Endothelial cell of umbilical vein (primary cell): ENCODE results near the gene UIMC1. TPM values are rescaled to one million over a fixed set of nuclear protein-coding genes. Genes with fewer than 3 reads are reported as not detected.
A peak's percentile ranks its signal among the peaks of the same experiment; 100 is the strongest.

ENCODE experiments used
- BruUV-seq: library from RNA; stranded (reverse); fragments of 400-500 nt; replicated peaks from 2 replicates; lab custom pipeline; 2021; lab: Mats Ljungman, UMichigan
- CTCF ChIA-PET: fragments of 300-600, 350-600 bp; sonication (Branson Sonifier 250); formaldehyde crosslinking; loops from one replicate; lab custom pipeline; 2021; ENCODE audit warnings: antibody characterized with exemption, inconsistent platforms; lab: Charles Lee
- POLR2A ChIA-PET: fragments of 300-600, 350-600 bp; sonication (Branson Sonifier 250); formaldehyde crosslinking; loops from one replicate; lab custom pipeline; 2021; ENCODE audit warnings: antibody characterized with exemption, inconsistent platforms; lab: Charles Lee
- DNase-seq: peaks from one replicate; pipeline ENCODE4 v3.0.0-alpha.2; 2011; ENCODE audit warnings: low read depth, low spot score
- FAIRE-seq: peaks from 2 replicates; lab custom pipeline; 2011; peaks lifted over from hg19 to GRCh38; lab: Jason Lieb, UNC
- H2AFZ ChIP-seq: 2 replicates; pipeline ENCODE4 v1.6.0; 2012; ENCODE audit warnings: low read depth, low read length, control low read depth, inconsistent platforms
- H3K27ac ChIP-seq: 2 replicates; pipeline ENCODE4 v1.5.1; 2011; ENCODE audit warnings: low read depth, mild to moderate bottlenecking, control low read depth, low read length, moderate library complexity; ENCODE audit not compliant: insufficient read depth
- H3K27me3 ChIP-seq, 2 experiments: 2 replicates each; pipeline versions ENCODE4 v1.6.0 to v1.6.1; 2011; ENCODE audit warnings: low read length in 2 of 2, mixed read lengths in 1 of 2; ENCODE audit not compliant: control insufficient read depth in 2 of 2, insufficient read depth in 2 of 2
- H3K36me3 ChIP-seq, 2 experiments: 2 replicates in 1 of 2; 3 replicates in 1 of 2; pipeline ENCODE4 v1.5.1; 2011; ENCODE audit warnings: low read length in 2 of 2, mild to moderate bottlenecking in 1 of 2, moderate library complexity in 1 of 2; ENCODE audit not compliant: control insufficient read depth in 2 of 2, insufficient read depth in 2 of 2; ENCODE audit errors: extremely low read depth in 1 of 2
- H3K4me1 ChIP-seq: 3 replicates; pipeline ENCODE4 v1.5.1; 2011; ENCODE audit warnings: mild to moderate bottlenecking, low read length; ENCODE audit not compliant: control insufficient read depth, insufficient read depth; ENCODE audit errors: extremely low read depth
- H3K4me2 ChIP-seq: 2 replicates; pipeline ENCODE4 v1.6.1; 2011; ENCODE audit warnings: low read length, control low read depth, mixed read lengths; ENCODE audit not compliant: insufficient read depth
- H3K4me3 ChIP-seq, 3 experiments: fragments of 200-600 bp in 1 of 3; sonication (generic), shearing (Covaris generic) in 1 of 3; replicated peaks in 1 of 3; 2 replicates each; pipeline ENCODE4 v1.5.1; 2011 to 2016; ENCODE audit warnings: control low read depth in 3 of 3, low read length in 3 of 3, mild to moderate bottlenecking in 2 of 3, inconsistent platforms in 1 of 3, low read depth in 1 of 3, moderate library complexity in 1 of 3; ENCODE audit not compliant: insufficient read depth in 1 of 3
- H3K79me2 ChIP-seq: 2 replicates; pipeline ENCODE4 v1.6.0; 2012; ENCODE audit warnings: low read length, inconsistent platforms; ENCODE audit not compliant: control insufficient read depth, insufficient read depth
- H3K9ac ChIP-seq: replicated peaks from 2 replicates; pipeline ENCODE3; 2011; ENCODE audit warnings: low read length, control low read depth; ENCODE audit not compliant: insufficient read depth; ENCODE audit errors: extremely low read depth
- H3K9me1 ChIP-seq: replicated peaks from 3 replicates; pipeline ENCODE4 v1.6.0; 2011; ENCODE audit warnings: mild to moderate bottlenecking, low read length; ENCODE audit not compliant: control insufficient read depth, insufficient read depth; ENCODE audit errors: extremely low read depth
- H3K9me3 ChIP-seq: replicated peaks from 2 replicates; pipeline ENCODE4 v1.5.1; 2012; ENCODE audit warnings: low read length, inconsistent platforms; ENCODE audit not compliant: control insufficient read depth, insufficient read depth
- H4K20me1 ChIP-seq: replicated peaks from 2 replicates; pipeline ENCODE3; 2011; ENCODE audit warnings: mild to moderate bottlenecking, low read length; ENCODE audit not compliant: control insufficient read depth, insufficient read depth; ENCODE audit errors: extremely low read depth
- CTCF ChIP-seq, 2 donors: IDR thresholded peaks; 1 replicate in 1 of 2; 2 replicates in 1 of 2; pipeline ENCODE4 v1.5.1; 2011; ENCODE audit warnings: low read length in 2 of 2, mild to moderate bottlenecking in 2 of 2, moderate library complexity in 2 of 2, control low read depth in 1 of 2, inconsistent platforms in 1 of 2, low read depth in 1 of 2; ENCODE audit not compliant: insufficient read depth in 1 of 2; ENCODE audit errors: extremely low read depth in 1 of 2
- EZH2 ChIP-seq: IDR thresholded peaks from 2 replicates; pipeline ENCODE4 v1.6.1; 2012; ENCODE audit warnings: borderline replicate concordance, low read depth, mild to moderate bottlenecking, moderate library complexity, low read length, inconsistent platforms; ENCODE audit not compliant: severe bottlenecking
- FOS ChIP-seq: IDR thresholded peaks from 2 replicates; pipeline ENCODE4 v1.6.1; 2011; ENCODE audit warnings: mild to moderate bottlenecking, low read length, moderate library complexity, borderline replicate concordance; ENCODE audit not compliant: insufficient read depth
- GATA2 ChIP-seq: IDR thresholded peaks from 2 replicates; pipeline ENCODE4 v1.7.0; 2011; ENCODE audit warnings: low read depth, mild to moderate bottlenecking, moderate library complexity, mixed read lengths, low read length; ENCODE audit not compliant: insufficient read length, insufficient read depth
- JUN ChIP-seq: IDR thresholded peaks from 2 replicates; pipeline ENCODE4 v1.6.1; 2011; ENCODE audit warnings: borderline replicate concordance, low read depth; ENCODE audit not compliant: insufficient read length, insufficient read depth
- MAX ChIP-seq: IDR thresholded peaks from 2 replicates; pipeline ENCODE4 v1.6.1; 2011; ENCODE audit not compliant: insufficient read depth, insufficient read length
- MYC ChIP-seq: IDR thresholded peaks from one replicate; pipeline ENCODE4 v1.6.1; 2011; ENCODE audit warnings: mild to moderate bottlenecking, low read depth, low read length
- POLR2A ChIP-seq: IDR thresholded peaks from 2 replicates; pipeline ENCODE4 v1.6.1; 2012; ENCODE audit warnings: low read depth, mild to moderate bottlenecking, control low read depth, low read length
- POLR2AphosphoS5 ChIP-seq: IDR thresholded peaks from 2 replicates; pipeline ENCODE4 v1.6.1; 2012; ENCODE audit warnings: low read depth, mild to moderate bottlenecking, control low read depth, low read length, moderate library complexity; ENCODE audit not compliant: insufficient read depth
- dilution Hi-C: fragments of 300-500 bp; cut with MboI; formaldehyde crosslinking; loops from one replicate; pipeline ENCODE4 v1.15.0; 2019; ENCODE audit warnings: low sequenced_read_pairs; ENCODE audit not compliant: extremely low pct_ligation_motif_present
- intact Hi-C: fragments of 100-400 bp; cut with micrococcal nuclease; formaldehyde crosslinking; loops from one replicate; pipeline ENCODE4 v1.10.0; 2022
- polyA plus RNA-seq, 4 experiments: library from polyadenylated mRNA; depleted of rRNA in 3 of 4; stranded (reverse) in 3 of 4; unstranded in 1 of 4; fragments of >200 nt; gene quantifications; 2 replicates each; pipeline versions ENCODE4 v1.2.1 to v1.2.3, GENCODE V29; 2011 to 2012; ENCODE audit warnings: missing spikeins in 1 of 4
- total RNA-seq: library from RNA; stranded (reverse); gene quantifications from 2 replicates; pipeline ENCODE4 v1.2.3, GENCODE V29; 2021

UIMC1 gene
- total and polyA plus RNA-seq, 2 donors (not counting 3 experiments of a cell fraction or from before 2014, with no cell fraction given): 17.2 to 60.1 TPM

- DNase-seq (peak; percentile 79), FAIRE-seq (peak; percentile 78)
- H3K9me1 ChIP-seq: no peaks in the 10 kb centered on the region
- peaks cover 55% of the 10 kb centered on the region for H3K79me2 ChIP-seq
- no peaks in the 10 kb centered on the region for H3K36me3 ChIP-seq
- no peaks in the 10 kb centered on the region for H3K27me3 ChIP-seq
- POLR2A ChIA-PET: no interaction called here
- dilution Hi-C loops (no loop called here), intact Hi-C loops (loop anchor here (1.0 kb wide), 2 partner anchors 11 to 17 kb away; partner anchors contain the start of gene ZNF346)
- TSS peak; percentile 39 for BruUV-seq
- CTCF ChIA-PET: interaction anchor here (0.7 to 1.5 kb wide), 5 partner anchors 11 to 442 kb away, joined by 3 to 4 read pairs (median 4); partner anchors contain the start of gene ZNF346
- peak overlapping the region; percentile 77 to 99 (median 82) for H3K4me3 ChIP-seq
- TF ChIP-seq GATA2 (peak; percentile 14), POLR2A (no peak), EZH2 (no peak), MAX (no peak), FOS (no peak), CTCF (IDR thresholded peaks at IDR 0.05; ENCODE audit: extremely low read depth in 1 of 2, insufficient read depth in 1 of 2, low read depth in 1 of 2, low read length in 2 of 2) (peak; percentile 30 to 67), JUN (no peak), POLR2AphosphoS5 (no peak), MYC (no peak)
- H4K20me1 ChIP-seq: no peaks in the 10 kb centered on the region
- H3K4me2 ChIP-seq: peak overlapping the region; percentile 83
- H3K4me1 ChIP-seq: peaks cover 16% of the 10 kb centered on the region
- H2AFZ ChIP-seq: peak overlapping the region; percentile 63
- H3K9ac ChIP-seq: peak overlapping the region; percentile 96
- no peaks in the 10 kb centered on the region for H3K9me3 ChIP-seq
- H3K27ac ChIP-seq: peak overlapping the region; percentile 73
These were observed 837 bp downstream of the UIMC1 start for GRCh38 chr5:177005619-177006264.
